ENCODE measurements around the gene MCHR1.

GRCh38 chr22:40719599-40719998, 40.3 kb downstream of the MCHR1 start:
- no peak for TF ChIP-seq EZH2 (IDR thresholded peaks at IDR 0.05; ENCODE audit: insufficient read depth, poor library complexity, severe bottlenecking)
- no peak for TF ChIP-seq EZH2phosphoT487 (IDR thresholded peaks at IDR 0.05; ENCODE audit: insufficient read depth, low read depth)
